ENCODE measurements around the gene SPTBN1. TPM values are rescaled to one million over a fixed set of nuclear protein-coding genes. Genes with fewer than 3 reads are reported as not detected.

The SPTBN1 gene
- total RNA-seq, 1 experiment from 2014 or later, result 204 TPM

GRCh38 chr2:54593249-54593648 lies 137.1 kb downstream of the SPTBN1 start:
- POLR2A ChIA-PET, result interaction anchor here (0.6 kb wide), 1 partner anchor 12 kb away, joined by 4 read pairs; no protein-coding TSS in a partner anchor
- ATAC-seq (no peak), DNase-seq (ENCODE audit: low spot score) (no peak)
- CTCF ChIA-PET, result no interaction called here
- peak overlapping the region; percentile 9; the same call in 1 of the 2 replicates for H3K27ac Mint-ChIP-seq
- no peaks in the 10 kb centered on the region for H3K9me3 Mint-ChIP-seq
- TF ChIP-seq NR1H2 (CRISPR knock-in tag; IDR thresholded peaks at IDR 0.05), result no peak
- TF ChIP-seq ZNF281 (CRISPR knock-in tag; IDR thresholded peaks at IDR 0.05), result no peak
- no peak for TF ChIP-seq ZNF232 (CRISPR knock-in tag; IDR thresholded peaks at IDR 0.05)
- no peak for TF ChIP-seq E2F5 (CRISPR knock-in tag; IDR thresholded peaks at IDR 0.05)
- no peak for TF ChIP-seq GABPB1 (CRISPR knock-in tag; IDR thresholded peaks at IDR 0.05)
- TF ChIP-seq ZNF138 (CRISPR knock-in tag; conservative IDR thresholded peaks at IDR 0.05), result no peak
- no peak for TF ChIP-seq MXD4 (CRISPR knock-in tag; IDR thresholded peaks at IDR 0.05; ENCODE audit: borderline replicate concordance)
- no peak for TF ChIP-seq FOXP1 (CRISPR knock-in tag; IDR thresholded peaks at IDR 0.05; ENCODE audit: borderline replicate concordance)
- TF ChIP-seq ZNF263 (CRISPR knock-in tag; IDR thresholded peaks at IDR 0.05; ENCODE audit: low read depth), result no peak
- TF ChIP-seq TEAD4 (CRISPR knock-in tag; IDR thresholded peaks at IDR 0.05), result no peak
- TF ChIP-seq GRHL2 (CRISPR knock-in tag; IDR thresholded peaks at IDR 0.05; ENCODE audit: insufficient replicate concordance, severe bottlenecking), result no peak
- no peak for TF ChIP-seq TP53 (CRISPR knock-in tag; IDR thresholded peaks at IDR 0.05)
- TF ChIP-seq ESRRA (CRISPR knock-in tag; IDR thresholded peaks at IDR 0.05; ENCODE audit: borderline replicate concordance), result no peak
- TF ChIP-seq ATF6 (CRISPR knock-in tag; IDR thresholded peaks at IDR 0.05), result no peak
- peaks cover 51% of the 10 kb centered on the region for H3K4me1 Mint-ChIP-seq
- no peak overlapping the region for H3K4me3 Mint-ChIP-seq
- H3K27me3 Mint-ChIP-seq (ENCODE audit: low read depth), result no peaks in the 10 kb centered on the region
- H3K36me3 Mint-ChIP-seq, result peaks cover 3% of the 10 kb centered on the region

GRCh38 chr2:54594048-54594447 lies 137.9 kb downstream of the SPTBN1 start:
- POLR2A ChIA-PET, result no interaction called here
- no peak overlapping the region for H3K27ac Mint-ChIP-seq
- peaks cover 11% of the 10 kb centered on the region for H3K36me3 Mint-ChIP-seq
- ATAC-seq (no peak), DNase-seq (ENCODE audit: low spot score) (no peak)
- H3K9me3 Mint-ChIP-seq, result no peaks in the 10 kb centered on the region
- no peaks in the 10 kb centered on the region for H3K27me3 Mint-ChIP-seq (ENCODE audit: low read depth)
- CTCF ChIA-PET, result no interaction called here
- H3K4me3 Mint-ChIP-seq, result no peak overlapping the region
- TF ChIP-seq PRDM15 (CRISPR knock-in tag; IDR thresholded peaks at IDR 0.05), result no peak
- no peak for TF ChIP-seq E2F4 (CRISPR knock-in tag; IDR thresholded peaks at IDR 0.05; ENCODE audit: borderline replicate concordance, low read depth)
- TF ChIP-seq ZNF219 (CRISPR knock-in tag; IDR thresholded peaks at IDR 0.05; ENCODE audit: borderline replicate concordance), result no peak
- TF ChIP-seq MYBL2 (CRISPR knock-in tag; IDR thresholded peaks at IDR 0.05), result no peak
- TF ChIP-seq SOX15 (CRISPR knock-in tag; IDR thresholded peaks at IDR 0.05), result no peak
- TF ChIP-seq MAX (CRISPR knock-in tag; IDR thresholded peaks at IDR 0.05), result no peak
- no peak for TF ChIP-seq SP1 (CRISPR knock-in tag; conservative IDR thresholded peaks at IDR 0.05)
- no peak for TF ChIP-seq ZNF232 (CRISPR knock-in tag; IDR thresholded peaks at IDR 0.05)
- TF ChIP-seq ZNF317 (CRISPR knock-in tag; IDR thresholded peaks at IDR 0.05; ENCODE audit: borderline replicate concordance, low read depth), result no peak
- TF ChIP-seq ATF1 (CRISPR knock-in tag; IDR thresholded peaks at IDR 0.05), result no peak
- H3K4me1 Mint-ChIP-seq, result peaks cover 43% of the 10 kb centered on the region

All from WTC11 (cell line).